ENCODE results near the gene MS4A2.

DNA sequence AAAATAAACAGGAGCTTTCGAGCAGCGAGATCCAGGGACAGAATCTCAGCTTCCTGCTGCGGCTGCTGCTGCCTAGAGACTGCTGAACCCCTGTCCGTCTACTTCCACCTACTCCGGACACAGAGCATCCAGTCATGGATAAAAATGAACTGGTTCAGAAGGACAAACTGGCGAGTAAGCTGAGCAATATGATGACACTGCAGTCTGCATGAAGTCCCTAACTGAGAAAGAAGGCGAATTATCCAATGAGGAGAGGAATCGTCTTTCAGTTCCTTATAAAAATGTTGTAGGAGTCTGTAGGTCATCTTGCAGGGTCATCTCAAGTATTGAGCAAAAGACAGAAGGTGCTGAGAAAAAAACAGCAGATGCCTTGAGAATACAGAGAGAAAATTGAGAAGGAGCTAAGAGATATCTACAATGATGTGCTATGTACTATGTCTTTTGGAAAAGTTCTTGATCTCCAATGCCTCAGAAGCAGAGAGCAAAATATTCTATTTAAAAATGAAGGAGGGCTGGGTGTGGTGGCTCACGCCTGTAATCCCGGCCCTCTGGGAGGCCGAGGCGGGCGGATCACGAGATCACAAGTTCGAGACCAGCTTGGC lies 11.1 kb upstream of the MS4A2 start:
- TF ChIP-seq GATA2 (IDR thresholded peaks at IDR 0.05; ENCODE audit: low read depth, low read length) (no peak), GATA3 (IDR thresholded peaks at IDR 0.05; ENCODE audit: low read depth, low read length) (no peak)

Measured in SH-SY5Y (cell line).